Neural progenitor cell (in vitro differentiated cells): Measurements from ENCODE around the gene TAX1BP3.

Experiments used
- CTCF ChIP-seq: fragments of 200-600 bp; sonication (generic); IDR thresholded peaks from 2 replicates; pipeline ENCODE4 v1.5.1; 2017; ENCODE audit warnings: antibody characterized with exemption, mild to moderate bottlenecking
- EZH2 ChIP-seq: fragments of 200-600 bp; sonication (generic); IDR thresholded peaks from 2 replicates; pipeline ENCODE4 v1.6.1; 2017; ENCODE audit warnings: antibody characterized with exemption, mild to moderate bottlenecking, moderate library complexity
- EZH2phosphoT487 ChIP-seq: fragments of 200-600 bp; sonication (generic); IDR thresholded peaks from 2 replicates; pipeline ENCODE4 v1.6.1; 2017; ENCODE audit warnings: antibody characterized with exemption

- TF ChIP-seq CTCF (peak; percentile 37), EZH2 (no peak), EZH2phosphoT487 (no peak)
These were observed 9.9 kb upstream of the TAX1BP3 start for GRCh38 chr17:3678095-3678820.
